NCI-H1092 treated with DMSO at 0.1 percent for 48 hours (cell line): ENCODE results near the gene TXNDC5.
"Not testable (repeated sequence)": the region's sequence is repeated elsewhere in the genome, so short reads cannot be mapped to it uniquely, and the experiment has no call there.

Experiments used
- DNase-seq: peaks from one replicate; lab custom pipeline; 2025; lab: John Stamatoyannopoulos, UW

TXNDC5 gene

GRCh38 chr6:7894262-7895124 is 16.1 kb downstream of the TXNDC5 start:
- no peak for DNase-seq

GRCh38 chr6:7893342-7893741 is 17.2 kb downstream of the TXNDC5 start:
- DNase-seq: no peak

GRCh38 chr6:7892367-7892766 is 18.2 kb downstream of the TXNDC5 start:
- DNase-seq: not testable (repeated sequence)

- DNase-seq: no peak
These were observed 19.3 kb downstream of the TXNDC5 start for GRCh38 chr6:7891078-7891872.

GRCh38 chr6:7888587-7889357 is 21.8 kb downstream of the TXNDC5 start:
- no peak for DNase-seq

GRCh38 chr6:7887278-7887991 is 23.2 kb downstream of the TXNDC5 start:
- no peak for DNase-seq

GRCh38 chr6:7886132-7886531 is 24.5 kb downstream of the TXNDC5 start:
- DNase-seq: no peak

- no peak for DNase-seq
These were observed 27.2 kb downstream of the TXNDC5 start for GRCh38 chr6:7883381-7883780.

GRCh38 chr6:7882505-7883257 is 27.9 kb downstream of the TXNDC5 start:
- DNase-seq: no peak

GRCh38 chr6:7881765-7882500 is 28.7 kb downstream of the TXNDC5 start:
- DNase-seq: no peak

GRCh38 chr6:7880718-7881107 is 29.9 kb downstream of the TXNDC5 start:
- no peak for DNase-seq

- DNase-seq: no peak
These were observed 30.4 kb downstream of the TXNDC5 start for GRCh38 chr6:7879980-7880717.

GRCh38 chr6:7879579-7879978 is 31.0 kb downstream of the TXNDC5 start:
- DNase-seq: no peak

GRCh38 chr6:7879043-7879442 is 31.5 kb downstream of the TXNDC5 start:
- DNase-seq: no peak

GRCh38 chr6:7878401-7878964 is 32.1 kb downstream of the TXNDC5 start:
- no peak for DNase-seq

- no peak for DNase-seq
These were observed 41.7 kb downstream of the TXNDC5 start for GRCh38 chr6:7868926-7869325.

- no peak for DNase-seq
These were observed 44.1 kb downstream of the TXNDC5 start for GRCh38 chr6:7866526-7866925.

- DNase-seq: no peak
These were observed 44.8 kb downstream of the TXNDC5 start for GRCh38 chr6:7865781-7866180.

- no peak for DNase-seq
These were observed 51.0 kb downstream of the TXNDC5 start for GRCh38 chr6:7859591-7859990.
